Natural killer cell (primary cell): ENCODE results near the gene INPP5B. TPM values are rescaled to one million over a fixed set of nuclear protein-coding genes. Genes with fewer than 3 reads are reported as not detected.

ENCODE experiments used
- ATAC-seq, 3 donors: fragments of 150-1000 bp in 2 of 3; fragments of 200-7000 bp in 1 of 3; cut with Tn5 transposase; 1 replicate in 1 of 3; 2 replicates in 2 of 3; pipeline ENCODE4 v1.10.0; 2021; ENCODE audit warnings: mild to moderate bottlenecking in 2 of 3, moderate library complexity in 2 of 3
- DNase-seq, 2 donors: peaks; one replicate each; pipeline versions ENCODE4 v3.0.0 to v3.0.0-alpha.2; 2013 to 2021; ENCODE audit warnings: mixed read lengths in 1 of 2
- H3K27ac ChIP-seq: one replicate; pipeline ENCODE4 v1.5.1; 2013; ENCODE audit warnings: mild to moderate bottlenecking, low read length
- H3K27me3 ChIP-seq: one replicate; pipeline ENCODE4 v1.6.1; 2013; ENCODE audit warnings: low read length; ENCODE audit not compliant: control insufficient read depth, insufficient read depth
- H3K36me3 ChIP-seq: one replicate; pipeline ENCODE4 v1.6.1; 2013; ENCODE audit warnings: low read length; ENCODE audit not compliant: control insufficient read depth, insufficient read depth
- H3K4me1 ChIP-seq: one replicate; pipeline ENCODE4 v1.6.1; 2013; ENCODE audit warnings: low read length; ENCODE audit not compliant: control insufficient read depth, insufficient read depth
- H3K4me3 ChIP-seq: one replicate; pipeline ENCODE4 v1.5.1; 2013; ENCODE audit warnings: low read length
- H3K9me3 ChIP-seq: one replicate; pipeline ENCODE4 v1.6.1; 2013; ENCODE audit warnings: low read length; ENCODE audit not compliant: control insufficient read depth, insufficient read depth
- H3K27ac Mint-ChIP-seq, 2 donors: one replicate each; pipeline ENCODE4 v1.8.0; 2022; ENCODE audit warnings: mild to moderate bottlenecking in 2 of 2, mixed read lengths in 2 of 2, moderate library complexity in 1 of 2
- H3K27me3 Mint-ChIP-seq, 2 donors: one replicate each; pipeline ENCODE4 v1.8.0; 2022; ENCODE audit warnings: low read depth in 2 of 2, mixed read lengths in 2 of 2
- H3K36me3 Mint-ChIP-seq: one replicate; pipeline ENCODE4 v1.8.0; 2022; ENCODE audit warnings: mixed read lengths
- H3K4me1 Mint-ChIP-seq, 2 donors: one replicate each; pipeline ENCODE4 v1.8.0; 2022; ENCODE audit warnings: mixed read lengths in 2 of 2
- H3K4me3 Mint-ChIP-seq: one replicate; pipeline ENCODE4 v1.8.0; 2022; ENCODE audit warnings: mild to moderate bottlenecking, moderate library complexity, mixed read lengths
- H3K9me3 Mint-ChIP-seq, 2 donors: one replicate each; pipeline ENCODE4 v1.8.0; 2022; ENCODE audit warnings: mixed read lengths in 2 of 2
- WGBS: methylation state at CpG from one replicate; pipeline ENCODE4 v1.1.7; 2013; ENCODE audit warnings: missing lambda C conversion rate; ENCODE audit not compliant: insufficient coverage; 5-methylcytosine and 5-hydroxymethylcytosine counted together
- intact Hi-C: fragments of 100-400 bp; cut with micrococcal nuclease; formaldehyde crosslinking; loops from one replicate; pipeline ENCODE4 v1.14.2; 2022
- total RNA-seq, 4 donors: library from RNA; stranded (reverse); fragments of 120-200 nt in 1 of 4; gene quantifications; one replicate each; pipeline versions ENCODE4 v1.2.3 to v1.2.4, GENCODE V29; 2013 to 2022
- TF ChIP-seq, protein P1 (sequence below): fragments of 200-600 bp; IDR thresholded peaks from one replicate; pipeline ENCODE4 v1.8.0; 2022; ENCODE audit warnings: antibody characterized with exemption

Gene INPP5B
- total RNA-seq, 3 donors from 2014 or later (not counting 1 experiment from before 2014, with no cell fraction given) = 34.0 to 66.2 (median 54.7) TPM

DNA sequence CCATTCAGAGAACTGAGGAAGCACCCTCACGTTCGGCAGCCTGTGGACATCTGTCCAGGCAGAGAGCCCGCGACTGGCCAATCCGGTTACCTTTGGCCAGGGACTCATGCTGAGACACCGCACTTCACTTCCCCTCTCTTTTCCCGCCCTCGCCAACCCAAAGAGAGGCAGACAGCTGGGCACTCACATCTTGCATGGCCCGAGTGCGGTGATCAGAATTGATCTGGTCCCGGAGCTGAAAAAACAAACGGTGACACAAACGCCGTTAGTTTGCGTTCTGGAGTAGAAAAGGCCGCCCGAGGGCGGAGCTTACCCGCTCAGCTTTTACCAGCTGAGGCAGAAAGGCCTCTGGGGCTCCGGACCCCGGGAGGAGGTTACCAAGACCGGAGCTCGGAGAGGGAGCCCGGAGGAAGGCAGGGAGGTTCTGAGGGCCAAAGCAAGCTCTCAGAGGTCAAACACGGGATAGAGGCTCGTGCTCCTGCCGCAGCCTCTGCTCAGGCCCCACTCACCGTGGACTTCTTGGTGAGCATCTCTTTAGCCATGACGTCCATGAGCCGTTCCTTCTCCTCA is 42.6 kb upstream of the INPP5B start:
- Mint-ChIP-seq H3K36me3 (peaks cover 12% of the 10 kb centered on the region), H3K27me3 (no peaks in the 10 kb centered on the region), H3K9me3 (no peaks in the 10 kb centered on the region), H3K27ac (peak overlapping the region; percentile 93 to 96), H3K4me1 (peaks cover 22 to 44% of the 10 kb centered on the region in 2 donors), H3K4me3 (peak overlapping the region; percentile 99)
- TF ChIP-seq, protein P1, sequence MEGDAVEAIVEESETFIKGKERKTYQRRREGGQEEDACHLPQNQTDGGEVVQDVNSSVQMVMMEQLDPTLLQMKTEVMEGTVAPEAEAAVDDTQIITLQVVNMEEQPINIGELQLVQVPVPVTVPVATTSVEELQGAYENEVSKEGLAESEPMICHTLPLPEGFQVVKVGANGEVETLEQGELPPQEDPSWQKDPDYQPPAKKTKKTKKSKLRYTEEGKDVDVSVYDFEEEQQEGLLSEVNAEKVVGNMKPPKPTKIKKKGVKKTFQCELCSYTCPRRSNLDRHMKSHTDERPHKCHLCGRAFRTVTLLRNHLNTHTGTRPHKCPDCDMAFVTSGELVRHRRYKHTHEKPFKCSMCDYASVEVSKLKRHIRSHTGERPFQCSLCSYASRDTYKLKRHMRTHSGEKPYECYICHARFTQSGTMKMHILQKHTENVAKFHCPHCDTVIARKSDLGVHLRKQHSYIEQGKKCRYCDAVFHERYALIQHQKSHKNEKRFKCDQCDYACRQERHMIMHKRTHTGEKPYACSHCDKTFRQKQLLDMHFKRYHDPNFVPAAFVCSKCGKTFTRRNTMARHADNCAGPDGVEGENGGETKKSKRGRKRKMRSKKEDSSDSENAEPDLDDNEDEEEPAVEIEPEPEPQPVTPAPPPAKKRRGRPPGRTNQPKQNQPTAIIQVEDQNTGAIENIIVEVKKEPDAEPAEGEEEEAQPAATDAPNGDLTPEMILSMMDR = no peak
- H3K4me1 ChIP-seq = peaks cover 14% of the 10 kb centered on the region
- no peaks in the 10 kb centered on the region for H3K9me3 ChIP-seq
- no peaks in the 10 kb centered on the region for H3K27me3 ChIP-seq
- intact Hi-C loops = no loop called here
- H3K27ac ChIP-seq = peak overlapping the region; percentile 59
- WGBS = under 1% methylated on average over 30 of the region's 30 CpGs
- H3K4me3 ChIP-seq = peak overlapping the region; percentile 91
- peaks cover 27% of the 10 kb centered on the region for H3K36me3 ChIP-seq
- ATAC-seq (peak; percentile 26 to 48 (median 48)), DNase-seq (peak; percentile 44 to 60)

DNA sequence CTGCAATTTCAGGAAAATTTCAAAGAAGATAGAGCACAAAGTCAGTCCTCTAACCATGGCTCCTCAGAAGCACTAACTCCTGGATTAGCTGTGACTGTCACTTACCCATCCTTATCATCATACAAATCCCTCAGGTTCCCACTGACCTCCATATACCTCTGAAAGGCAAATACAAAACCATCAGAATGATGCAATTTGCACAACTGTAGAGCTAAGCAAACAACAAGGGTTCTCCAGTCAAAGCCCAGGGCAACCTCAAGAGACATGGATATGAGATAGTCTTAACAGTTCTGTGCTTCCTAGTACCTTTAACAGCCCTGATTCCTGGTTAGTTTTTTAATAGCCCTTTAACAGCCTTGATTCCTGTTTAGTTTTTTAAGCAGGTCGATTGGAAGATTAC is 40.8 kb upstream of the INPP5B start:
- intact Hi-C loops = no loop called here
- H3K27ac Mint-ChIP-seq = no peak overlapping the region
- ATAC-seq = no peak
- no peak overlapping the region for H3K4me3 Mint-ChIP-seq
- Histone ChIP-seq H3K27me3 (no peaks in the 10 kb centered on the region), H3K4me1 (peaks cover 14% of the 10 kb centered on the region), H3K27ac (no peak overlapping the region), H3K36me3 (peaks cover 37% of the 10 kb centered on the region), H3K4me3 (no peak overlapping the region), H3K9me3 (no peaks in the 10 kb centered on the region)
- no peak for DNase-seq
- H3K36me3 Mint-ChIP-seq = peaks cover 12% of the 10 kb centered on the region
- H3K27me3 Mint-ChIP-seq = no peaks in the 10 kb centered on the region
- 67% methylated on average over 1 of the region's 1 CpG for WGBS
- H3K9me3 Mint-ChIP-seq = no peaks in the 10 kb centered on the region
- TF ChIP-seq, protein P1 = no peak
- H3K4me1 Mint-ChIP-seq = peaks cover 16 to 38% of the 10 kb centered on the region in 2 donors

DNA sequence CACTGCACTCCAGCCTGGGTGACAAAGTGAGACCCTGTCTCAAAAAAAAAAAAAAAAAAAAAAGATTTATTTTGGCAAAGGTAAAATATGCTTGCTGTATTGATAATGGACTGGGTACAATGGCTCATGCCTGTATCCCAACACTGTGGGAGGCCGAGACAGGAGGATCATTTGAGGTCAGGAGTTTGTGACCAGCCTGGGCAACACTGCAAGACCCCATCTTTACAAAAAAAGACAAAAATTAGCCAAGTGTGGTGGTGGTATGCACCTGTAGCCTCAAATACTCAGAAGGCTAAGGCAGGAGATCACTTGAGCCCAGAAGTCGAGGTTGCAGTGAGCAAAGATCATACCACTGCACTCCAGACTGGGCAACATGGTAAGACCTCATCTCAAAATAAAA is 36.7 kb upstream of the INPP5B start:
- WGBS = 100% methylated on average over 1 of the region's 2 CpGs
- peaks cover 9 to 18% of the 10 kb centered on the region in 2 donors for H3K4me1 Mint-ChIP-seq
- Histone ChIP-seq H3K4me3 (no peak overlapping the region), H3K36me3 (peaks cover 74% of the 10 kb centered on the region), H3K9me3 (no peaks in the 10 kb centered on the region), H3K27me3 (no peaks in the 10 kb centered on the region), H3K27ac (no peak overlapping the region), H3K4me1 (no peaks in the 10 kb centered on the region)
- no peaks in the 10 kb centered on the region for H3K9me3 Mint-ChIP-seq
- no peak overlapping the region for H3K27ac Mint-ChIP-seq
- DNase-seq (no peak), ATAC-seq (no peak)
- TF ChIP-seq, protein P1 = no peak
- no peak overlapping the region for H3K4me3 Mint-ChIP-seq
- intact Hi-C loops = no loop called here
- peaks cover 28% of the 10 kb centered on the region for H3K36me3 Mint-ChIP-seq
- H3K27me3 Mint-ChIP-seq = no peaks in the 10 kb centered on the region

DNA sequence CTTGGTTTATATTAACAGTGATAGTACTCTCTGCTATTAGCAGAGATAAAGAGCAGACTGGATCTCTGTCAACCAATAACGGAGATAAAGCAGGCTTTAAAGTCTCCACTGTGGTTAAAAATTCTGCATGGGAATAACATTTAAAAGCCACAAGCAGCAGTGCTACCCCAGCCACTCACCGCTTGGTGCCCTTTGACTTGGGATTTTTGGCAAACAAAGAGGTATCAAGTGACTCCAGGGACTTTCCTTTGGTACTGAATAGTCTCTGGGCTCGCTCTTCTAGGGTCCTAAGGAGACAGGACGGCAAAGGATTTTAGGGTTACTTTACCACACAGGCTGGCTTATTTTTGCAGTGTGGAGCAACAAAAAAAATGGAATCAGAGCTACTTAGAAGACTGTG is 31.7 kb upstream of the INPP5B start:
- TF ChIP-seq, protein P1 = no peak
- DNase-seq (no peak), ATAC-seq (no peak)
- Histone ChIP-seq H3K4me3 (no peak overlapping the region), H3K27ac (no peak overlapping the region), H3K4me1 (no peaks in the 10 kb centered on the region), H3K27me3 (no peaks in the 10 kb centered on the region), H3K9me3 (no peaks in the 10 kb centered on the region), H3K36me3 (peaks cover 72% of the 10 kb centered on the region)
- H3K27me3 Mint-ChIP-seq = no peaks in the 10 kb centered on the region
- H3K9me3 Mint-ChIP-seq = no peaks in the 10 kb centered on the region
- 98% methylated on average over 4 of the region's 4 CpGs for WGBS
- H3K27ac Mint-ChIP-seq = no peak overlapping the region
- intact Hi-C loops = no loop called here
- H3K4me3 Mint-ChIP-seq = no peak overlapping the region
- peaks cover 6 to 8% of the 10 kb centered on the region in 2 donors for H3K4me1 Mint-ChIP-seq
- peaks cover 43% of the 10 kb centered on the region for H3K36me3 Mint-ChIP-seq
